ENCODE results near the gene ACTA2. TPM values are rescaled to one million over a fixed set of nuclear protein-coding genes. Genes with fewer than 3 reads are reported as not detected.
A peak's percentile ranks its signal among the peaks of the same experiment; 100 is the strongest.

The ACTA2 gene
- total RNA-seq (1,000 to 10,000 TPM; 3,684 to 9,611 TPM), polyA plus RNA-seq (1,000 to 10,000 TPM; 3,163 to 4,826 TPM)
- long read RNA-seq, donor 1, transcript ACTA2-201 (9 exons, 1,349 nt), result major isoform, 19,770 of 21,442 reads
- long read RNA-seq, donor 1, partial matches to known transcripts, result 1,376 of 21,442 reads
- long read RNA-seq, donor 1, other reads (novel, unspliced or antisense), result 291 of 21,442 reads
- long read RNA-seq, donor 2, transcript ACTA2-201 (9 exons, 1,349 nt), result major isoform, 1,327 of 1,600 reads
- long read RNA-seq, donor 2, partial matches to known transcripts, result 179 of 1,600 reads
- long read RNA-seq, donor 2, other reads (novel, unspliced or antisense), result 88 of 1,600 reads

DNA sequence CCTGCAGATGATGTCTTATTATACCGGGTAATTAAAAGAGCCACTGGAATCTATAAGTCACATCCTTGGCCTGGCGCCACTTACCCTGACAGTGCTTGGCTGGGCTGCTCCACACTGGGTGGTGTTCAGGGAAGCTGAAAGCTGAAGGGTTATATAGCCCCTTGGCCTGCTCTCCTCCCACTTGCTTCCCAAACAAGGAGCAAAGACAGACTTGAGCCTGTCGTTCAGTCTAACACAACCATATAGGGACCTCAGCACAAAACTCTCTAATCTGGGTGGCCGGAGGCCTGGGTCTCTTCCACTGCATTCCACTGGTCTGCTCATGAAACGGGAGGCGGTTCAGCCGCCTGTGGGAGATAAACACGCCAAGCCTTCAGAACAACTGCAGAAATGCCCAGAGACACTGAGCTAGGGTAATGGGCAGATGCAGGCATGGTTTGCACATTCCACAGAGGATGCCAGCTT is at the start of gene ACTA2:
ACTA2 (minus strand) TSS at position 127 of the 465 bp plus-strand sequence. CDS start 3,843 bp downstream, outside the sequence.
- peak; percentile 89 for ATAC-seq (ENCODE audit: low FRiP score)

DNA sequence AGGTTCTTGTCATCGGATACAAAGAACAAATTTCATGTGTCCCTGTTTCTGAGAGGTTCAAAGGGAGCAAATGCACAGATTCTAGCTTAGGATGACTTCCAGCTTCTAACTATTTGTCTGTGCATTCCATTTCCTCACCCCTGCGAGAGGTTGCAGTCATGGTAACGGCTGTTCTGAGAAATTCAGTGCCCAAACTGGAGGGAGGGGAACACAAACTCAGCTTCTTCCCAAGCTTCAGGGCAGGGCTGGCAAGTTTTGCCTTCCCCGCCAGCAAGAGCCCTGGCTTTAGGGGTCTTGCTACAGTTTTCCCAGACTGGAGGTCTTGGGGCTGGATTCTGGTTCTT is 49.1 kb upstream of the ACTA2 start:
- peaks cover 2 to 3% of the 10 kb centered on the region in 2 donors for H3K36me3 ChIP-seq (ENCODE audit: control insufficient read depth in 1 of 2, insufficient read depth in 2 of 2, low read length in 1 of 2)
- ATAC-seq (ENCODE audit: low FRiP score) (no peak), DNase-seq (no peak)
- no peak overlapping the region for H3K4me3 ChIP-seq (ENCODE audit: low read length in 2 of 2)
- H3K9me3 ChIP-seq (ENCODE audit: control insufficient read depth, low read length), result no peaks in the 10 kb centered on the region
- H3K27me3 ChIP-seq (ENCODE audit: control insufficient read depth in 1 of 2, insufficient read depth in 2 of 2, low read length in 1 of 2), result no peaks in the 10 kb centered on the region
- intact Hi-C loops (cut with DNase I), result no loop called here
- H3K27ac ChIP-seq (ENCODE audit: low read depth in 1 of 2, low read length in 2 of 2), result no peak overlapping the region
- H3K4me1 ChIP-seq (ENCODE audit: control insufficient read depth in 1 of 2, insufficient read depth in 2 of 2, low read length in 2 of 2), result no peaks in the 10 kb centered on the region
- 58 to 63% methylated on average over 4 of the region's 4 CpGs for WGBS, 2 donors

More for the DNA sequence above, at the start of gene ACTA2:
- Histone ChIP-seq H3K27ac (ENCODE audit: low read depth in 1 of 2, low read length in 2 of 2) (peak within 1 kb of the TSS; percentile 99 to 100), H3K4me3 (ENCODE audit: low read length in 2 of 2) (peak within 1 kb of the TSS; percentile 99 to 100), H3K27me3 (ENCODE audit: control insufficient read depth in 1 of 2, insufficient read depth in 2 of 2, low read length in 1 of 2) (no peaks in the 10 kb centered on the region), H3K4me1 (ENCODE audit: control insufficient read depth in 1 of 2, insufficient read depth in 2 of 2, low read length in 2 of 2) (peaks cover 5 to 8% of the 10 kb centered on the region in 2 donors), H3K9me3 (ENCODE audit: control insufficient read depth, low read length) (no peaks in the 10 kb centered on the region), H3K36me3 (ENCODE audit: control insufficient read depth in 1 of 2, insufficient read depth in 2 of 2, low read length in 1 of 2) (peaks cover 0 to 5% of the 10 kb centered on the region in 2 donors)
- intact Hi-C loops (cut with DNase I), result no loop called here
- 5 to 9% methylated on average over 8 of the region's 8 CpGs for WGBS, 2 donors
- DNase-seq, result peak; percentile 89 to 94

DNA sequence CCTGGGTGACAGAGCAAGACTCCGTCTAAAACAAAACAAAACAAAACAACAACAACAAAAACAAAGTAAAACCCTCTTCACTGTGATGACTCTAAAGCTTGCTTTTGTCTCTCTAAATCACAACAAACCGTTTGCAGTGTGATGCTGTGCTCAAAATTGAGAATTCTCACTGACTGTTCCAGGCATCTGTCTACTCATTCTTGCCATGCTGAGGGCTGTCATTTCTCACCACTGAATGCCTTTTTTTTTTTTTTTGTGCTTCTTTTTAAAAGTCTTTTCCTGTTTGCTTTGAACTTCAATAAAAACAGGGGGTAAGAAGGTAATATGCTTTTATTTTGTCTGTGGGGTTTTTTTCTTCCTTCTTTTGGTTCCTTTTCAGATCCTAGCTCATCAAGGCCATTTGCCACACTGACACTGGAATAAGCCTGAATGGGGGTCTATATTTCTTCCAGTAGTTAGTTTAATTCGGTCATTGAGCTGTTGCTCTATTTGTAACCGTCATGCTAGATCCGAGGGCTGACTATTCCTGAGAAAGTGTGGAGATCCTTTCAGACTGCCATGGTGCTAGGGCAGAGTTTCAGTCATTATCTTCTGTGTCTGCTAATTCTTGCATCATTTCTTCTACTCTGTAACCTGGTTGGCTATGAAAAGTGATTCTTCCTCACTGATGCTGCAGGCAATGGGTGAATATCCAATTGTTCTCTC is 48.6 kb upstream of the ACTA2 start:
- Histone ChIP-seq H3K36me3 (ENCODE audit: control insufficient read depth in 1 of 2, insufficient read depth in 2 of 2, low read length in 1 of 2) (peaks cover 2 to 3% of the 10 kb centered on the region in 2 donors), H3K9me3 (ENCODE audit: control insufficient read depth, low read length) (no peaks in the 10 kb centered on the region), H3K4me3 (ENCODE audit: low read length in 2 of 2) (no peak overlapping the region), H3K4me1 (ENCODE audit: control insufficient read depth in 1 of 2, insufficient read depth in 2 of 2, low read length in 2 of 2) (no peaks in the 10 kb centered on the region), H3K27ac (ENCODE audit: low read depth in 1 of 2, low read length in 2 of 2) (no peak overlapping the region), H3K27me3 (ENCODE audit: control insufficient read depth in 1 of 2, insufficient read depth in 2 of 2, low read length in 1 of 2) (no peaks in the 10 kb centered on the region)
- DNase-seq (no peak), ATAC-seq (ENCODE audit: low FRiP score) (no peak)
- intact Hi-C loops (cut with DNase I), result no loop called here
- WGBS, 2 donors, result 70 to 73% methylated on average over 5 of the region's 5 CpGs

DNA sequence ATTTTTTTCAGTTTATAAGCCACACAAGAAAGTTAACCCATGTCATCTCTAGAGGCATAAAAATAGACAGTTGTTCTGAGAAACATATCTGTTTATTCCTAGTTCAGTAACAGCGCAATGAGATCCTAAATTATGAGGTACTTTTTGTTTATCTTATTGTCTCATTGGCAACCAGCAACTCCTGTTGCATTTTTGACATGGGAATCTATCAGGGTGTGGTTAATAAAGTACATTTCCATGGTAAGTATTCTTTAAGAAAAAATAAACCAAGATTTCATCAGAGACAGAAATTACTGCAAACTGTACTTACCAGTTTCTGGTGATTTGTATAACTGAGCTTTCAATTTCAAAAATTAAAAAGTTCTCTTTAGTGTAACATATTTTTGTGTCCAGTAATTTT is 47.1 kb upstream of the ACTA2 start:
- Histone ChIP-seq H3K4me1 (ENCODE audit: control insufficient read depth in 1 of 2, insufficient read depth in 2 of 2, low read length in 2 of 2) (no peaks in the 10 kb centered on the region), H3K27me3 (ENCODE audit: control insufficient read depth in 1 of 2, insufficient read depth in 2 of 2, low read length in 1 of 2) (no peaks in the 10 kb centered on the region), H3K9me3 (ENCODE audit: control insufficient read depth, low read length) (no peaks in the 10 kb centered on the region), H3K36me3 (ENCODE audit: control insufficient read depth in 1 of 2, insufficient read depth in 2 of 2, low read length in 1 of 2) (peaks cover 2 to 3% of the 10 kb centered on the region in 2 donors), H3K27ac (ENCODE audit: low read depth in 1 of 2, low read length in 2 of 2) (no peak overlapping the region), H3K4me3 (ENCODE audit: low read length in 2 of 2) (no peak overlapping the region)
- ATAC-seq (ENCODE audit: low FRiP score) (no peak), DNase-seq (no peak)
- intact Hi-C loops (cut with DNase I), result no loop called here
- 84 to 97% methylated on average over 1 of the region's 1 CpG for WGBS, 2 donors

DNA sequence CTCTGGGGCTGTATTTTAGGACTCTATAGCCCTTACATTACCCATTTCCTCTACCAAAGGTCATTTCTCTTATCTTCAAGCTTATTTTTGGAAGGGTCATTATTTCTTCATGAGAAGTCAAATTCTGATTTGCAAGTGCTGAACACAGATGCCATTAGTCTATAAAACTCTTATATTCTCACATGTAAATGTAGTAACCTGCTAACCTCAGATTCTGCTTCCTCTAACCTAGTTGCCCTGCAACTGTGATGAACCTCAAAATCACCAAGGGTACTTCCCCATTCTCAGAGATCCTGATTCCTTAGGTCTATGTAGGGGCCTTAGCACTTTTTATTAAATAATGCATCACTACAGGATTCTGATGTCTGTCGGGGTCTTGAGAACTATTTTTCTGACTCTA is 44.4 kb upstream of the ACTA2 start:
- Histone ChIP-seq H3K36me3 (ENCODE audit: control insufficient read depth in 1 of 2, insufficient read depth in 2 of 2, low read length in 1 of 2) (no peaks in the 10 kb centered on the region), H3K4me3 (ENCODE audit: low read length in 2 of 2) (no peak overlapping the region), H3K4me1 (ENCODE audit: control insufficient read depth in 1 of 2, insufficient read depth in 2 of 2, low read length in 2 of 2) (peaks cover 3% of the 10 kb centered on the region in 2 donors), H3K27ac (ENCODE audit: low read depth in 1 of 2, low read length in 2 of 2) (no peak overlapping the region), H3K9me3 (ENCODE audit: control insufficient read depth, low read length) (no peaks in the 10 kb centered on the region), H3K27me3 (ENCODE audit: control insufficient read depth in 1 of 2, insufficient read depth in 2 of 2, low read length in 1 of 2) (no peaks in the 10 kb centered on the region)
- WGBS, 2 donors, result 73 to 74% methylated on average over 1 of the region's 1 CpG
- ATAC-seq (ENCODE audit: low FRiP score), result no peak
- no peak for DNase-seq
- intact Hi-C loops (cut with DNase I), result no loop called here

DNA sequence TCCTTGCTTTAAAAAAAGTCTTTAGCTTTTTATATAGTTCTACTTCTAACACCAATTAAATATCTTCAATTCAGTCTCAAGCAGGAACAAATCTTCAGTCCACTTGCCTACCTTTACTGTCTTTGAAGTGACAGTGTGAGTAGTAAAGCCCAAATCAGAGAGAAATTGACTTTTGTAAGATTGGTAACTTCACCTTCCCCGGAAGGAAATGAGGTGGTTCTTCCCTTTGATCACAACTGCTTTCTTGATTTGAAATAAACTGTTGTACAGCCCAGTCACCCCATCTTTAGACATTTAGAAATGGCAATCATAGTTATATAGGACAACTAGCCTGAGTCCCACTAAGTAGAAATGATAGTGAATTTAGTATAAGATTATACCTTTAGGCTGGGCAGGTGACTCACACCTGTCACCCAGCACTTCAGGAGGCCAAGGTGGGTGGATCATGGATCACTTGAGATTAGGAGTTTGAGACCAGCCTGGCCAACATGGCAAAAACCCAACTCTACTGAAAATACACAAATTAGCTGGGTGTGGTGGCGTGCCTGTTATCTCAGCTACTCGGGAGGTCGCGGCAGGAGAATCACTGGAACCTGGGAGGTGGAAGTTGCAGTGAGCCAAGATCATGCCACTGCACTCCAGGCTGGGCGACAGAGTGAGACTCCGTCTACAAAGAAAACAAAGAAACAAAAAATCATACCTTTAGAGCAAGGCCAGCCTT is 42.7 kb upstream of the ACTA2 start:
- ATAC-seq (ENCODE audit: low FRiP score) (no peak), DNase-seq (no peak)
- intact Hi-C loops (cut with DNase I), result no loop called here
- no peak overlapping the region for H3K4me3 ChIP-seq (ENCODE audit: low read length in 2 of 2)
- H3K36me3 ChIP-seq (ENCODE audit: control insufficient read depth in 1 of 2, insufficient read depth in 2 of 2, low read length in 1 of 2), result no peaks in the 10 kb centered on the region
- no peaks in the 10 kb centered on the region for H3K9me3 ChIP-seq (ENCODE audit: control insufficient read depth, low read length)
- H3K27ac ChIP-seq (ENCODE audit: low read depth in 1 of 2, low read length in 2 of 2), result no peak overlapping the region
- H3K4me1 ChIP-seq (ENCODE audit: control insufficient read depth in 1 of 2, insufficient read depth in 2 of 2, low read length in 2 of 2), result peaks cover 3% of the 10 kb centered on the region in 2 donors
- 86 to 87% methylated on average over 7 of the region's 7 CpGs for WGBS, 2 donors
- no peaks in the 10 kb centered on the region for H3K27me3 ChIP-seq (ENCODE audit: control insufficient read depth in 1 of 2, insufficient read depth in 2 of 2, low read length in 1 of 2)

DNA sequence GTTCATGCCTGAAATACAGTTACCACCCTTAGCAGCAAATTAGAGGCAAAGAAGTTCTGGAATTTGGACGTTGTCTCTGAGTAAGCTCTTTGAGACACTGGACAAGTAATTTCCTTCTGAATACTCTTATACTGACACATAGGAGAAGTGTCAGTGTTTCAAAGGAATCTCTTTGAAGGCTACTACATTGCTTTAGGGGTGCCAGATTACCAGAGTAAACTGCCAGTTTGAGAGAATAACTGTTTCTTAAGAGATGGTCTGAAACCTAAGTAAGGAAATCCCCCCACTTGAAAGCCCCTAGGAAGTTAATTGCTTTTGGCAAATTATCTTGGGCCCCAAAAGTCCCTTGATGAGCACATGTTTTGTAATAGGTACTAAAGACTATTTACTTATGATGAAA is 41.4 kb upstream of the ACTA2 start:
- intact Hi-C loops (cut with DNase I), result loop anchor here (5.0 kb wide), 1 partner anchor 157 kb away; no protein-coding TSS in a partner anchor
- Histone ChIP-seq H3K4me1 (ENCODE audit: control insufficient read depth in 1 of 2, insufficient read depth in 2 of 2, low read length in 2 of 2) (peaks cover 3 to 6% of the 10 kb centered on the region in 2 donors), H3K4me3 (ENCODE audit: low read length in 2 of 2) (no peak overlapping the region), H3K36me3 (ENCODE audit: control insufficient read depth in 1 of 2, insufficient read depth in 2 of 2, low read length in 1 of 2) (no peaks in the 10 kb centered on the region), H3K27me3 (ENCODE audit: control insufficient read depth in 1 of 2, insufficient read depth in 2 of 2, low read length in 1 of 2) (no peaks in the 10 kb centered on the region), H3K27ac (ENCODE audit: low read depth in 1 of 2, low read length in 2 of 2) (no peak overlapping the region), H3K9me3 (ENCODE audit: control insufficient read depth, low read length) (no peaks in the 10 kb centered on the region)
- WGBS, 2 donors, result 43 to 53% methylated on average over 1 of the region's 1 CpG
- DNase-seq (no peak), ATAC-seq (ENCODE audit: low FRiP score) (no peak)

DNA sequence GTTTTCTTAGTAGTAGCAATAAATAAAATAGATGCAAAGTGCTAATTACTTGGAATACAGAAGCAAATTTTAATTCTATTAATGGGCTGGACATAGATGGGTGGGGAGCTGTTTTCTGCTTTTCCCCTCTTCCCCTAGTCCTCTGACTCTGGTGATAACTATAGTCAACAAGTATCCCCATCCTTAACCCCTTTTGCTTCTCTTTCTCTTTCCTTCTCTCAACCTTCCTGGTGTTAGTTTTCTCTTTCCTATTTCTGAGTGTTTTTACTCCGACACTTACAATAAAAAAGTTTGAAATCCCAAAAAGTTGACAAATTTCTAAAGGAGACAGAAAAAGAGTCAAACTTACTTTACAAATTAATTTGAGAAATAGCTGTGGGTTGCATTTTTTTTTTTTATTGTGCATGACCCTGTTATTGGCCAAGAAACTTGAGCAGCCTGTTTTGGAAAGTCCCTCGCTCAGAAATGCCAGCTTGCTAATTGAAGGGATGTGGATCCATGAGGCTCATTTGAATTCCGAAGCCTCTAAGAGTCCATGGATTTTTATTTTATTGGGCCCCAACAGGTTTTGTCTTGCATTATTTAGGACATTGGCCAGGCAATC is 40.5 kb upstream of the ACTA2 start:
- intact Hi-C loops (cut with DNase I), result loop anchor here (5.0 kb wide), 1 partner anchor 156 kb away; no protein-coding TSS in a partner anchor

More for the DNA sequence above, 40.5 kb upstream of the ACTA2 start:
- DNase-seq (no peak), ATAC-seq (ENCODE audit: low FRiP score) (no peak)
- Histone ChIP-seq H3K36me3 (ENCODE audit: control insufficient read depth in 1 of 2, insufficient read depth in 2 of 2, low read length in 1 of 2) (no peaks in the 10 kb centered on the region), H3K9me3 (ENCODE audit: control insufficient read depth, low read length) (no peaks in the 10 kb centered on the region), H3K27ac (ENCODE audit: low read depth in 1 of 2, low read length in 2 of 2) (no peak overlapping the region), H3K4me3 (ENCODE audit: low read length in 2 of 2) (no peak overlapping the region), H3K4me1 (ENCODE audit: control insufficient read depth in 1 of 2, insufficient read depth in 2 of 2, low read length in 2 of 2) (peaks cover 3 to 6% of the 10 kb centered on the region in 2 donors), H3K27me3 (ENCODE audit: control insufficient read depth in 1 of 2, insufficient read depth in 2 of 2, low read length in 1 of 2) (no peaks in the 10 kb centered on the region)
- WGBS, 2 donors, result 50 to 52% methylated on average over 3 of the region's 3 CpGs

All from aorta (tissue), 5 donors.